Transverse colon (tissue), 4 donors: Measurements from ENCODE around the gene FMO2.

Source experiments
- CTCF ChIP-seq, 5 experiments: fragments of 200-600 bp in 3 of 5; fragments of 450-650 bp in 2 of 5; sonication (generic) in 3 of 5; IDR thresholded peaks; 1 replicate in 2 of 5; 2 replicates in 3 of 5; pipeline ENCODE4 v1.5.1; 2016 to 2017; ENCODE audit warnings: antibody characterized with exemption in 5 of 5, inconsistent platforms in 3 of 5, mild to moderate bottlenecking in 2 of 5, moderate library complexity in 1 of 5
- POLR2A ChIP-seq: fragments of 450-650 bp; IDR thresholded peaks from one replicate; pipeline ENCODE4 v1.6.1; 2016; ENCODE audit warnings: antibody characterized with exemption, mild to moderate bottlenecking, moderate library complexity
- POLR2AphosphoS5 ChIP-seq, 3 donors: sonication (generic); formaldehyde crosslinking; IDR thresholded peaks; one replicate each; pipeline ENCODE4 v1.6.1; 2016; ENCODE audit warnings: antibody characterized with exemption in 3 of 3

- TF ChIP-seq POLR2A, result no peak
- no peak for TF ChIP-seq CTCF (IDR thresholded peaks at IDR 0.05)
- TF ChIP-seq POLR2AphosphoS5 (IDR thresholded peaks at IDR 0.05), result no peak
Observed at GRCh38 chr1:171220581-171221054, 35.5 kb downstream of the FMO2 start.
